Neural progenitor cell (in vitro differentiated cells): ENCODE data around the gene OMG. TPM values are rescaled to one million over a fixed set of nuclear protein-coding genes. Genes with fewer than 3 reads are reported as not detected.
"Not testable (repeated sequence)": the region's sequence is repeated elsewhere in the genome, so short reads cannot be mapped to it uniquely, and the experiment has no call there.

Source experiments
- DNase-seq: peaks from one replicate; pipeline ENCODE4 v3.0.0-alpha.2; 2016; ENCODE audit warnings: low spot score
- H2AFZ ChIP-seq: fragments of 200-600 bp; sonication (generic); replicated peaks from 2 replicates; pipeline ENCODE4 v1.6.1; 2016; ENCODE audit warnings: antibody characterized with exemption
- H3F3A ChIP-seq: fragments of 200-600 bp; sonication (generic); 2 replicates; pipeline ENCODE4 v1.6.1; 2016; ENCODE audit warnings: antibody characterized with exemption, low read depth
- H3K27ac ChIP-seq: fragments of 200-600 bp; sonication (generic); 2 replicates; pipeline ENCODE4 v1.5.1; 2016; ENCODE audit warnings: mild to moderate bottlenecking
- H3K27me3 ChIP-seq: fragments of 200-600 bp; sonication (generic); 2 replicates; pipeline ENCODE4 v1.6.1; 2016; ENCODE audit warnings: mild to moderate bottlenecking, moderate library complexity
- H3K36me3 ChIP-seq: fragments of 200-600 bp; sonication (generic); 2 replicates; pipeline ENCODE4 v1.5.1; 2016
- H3K4me1 ChIP-seq: fragments of 200-600 bp; sonication (generic); 2 replicates; pipeline ENCODE4 v1.6.1; 2016; ENCODE audit warnings: mixed run types
- H3K4me2 ChIP-seq: fragments of 200-600 bp; sonication (generic); 2 replicates; pipeline ENCODE4 v1.6.1; 2016
- H3K4me3 ChIP-seq: fragments of 200-600 bp; sonication (generic); 2 replicates; pipeline ENCODE4 v1.5.1; 2016
- H3K79me2 ChIP-seq: fragments of 200-600 bp; sonication (generic); 2 replicates; pipeline ENCODE4 v1.6.1; 2016; ENCODE audit warnings: low read depth
- H3K9ac ChIP-seq: fragments of 200-600 bp; sonication (generic); 2 replicates; pipeline ENCODE4 v1.6.1; 2016
- H3K9me3 ChIP-seq: fragments of 200-600 bp; sonication (generic); 2 replicates; pipeline ENCODE4 v1.5.1; 2016; ENCODE audit warnings: low read depth
- H4K20me1 ChIP-seq: fragments of 200-600 bp; sonication (generic); 2 replicates; pipeline ENCODE4 v1.6.1; 2016; ENCODE audit warnings: low read depth
- H3K27ac Mint-ChIP-seq: 3 replicates; pipeline ENCODE4 v1.8.0; 2021; ENCODE audit warnings: mixed read lengths
- H3K27me3 Mint-ChIP-seq: 2 replicates; pipeline ENCODE4 v1.8.0; 2022; ENCODE audit warnings: low read depth, mild to moderate bottlenecking, inconsistent platforms, moderate library complexity, mixed read lengths; ENCODE audit not compliant: insufficient read depth
- H3K36me3 Mint-ChIP-seq: 3 replicates; pipeline ENCODE4 v1.8.0; 2021; ENCODE audit warnings: mixed read lengths
- H3K4me1 Mint-ChIP-seq: 3 replicates; pipeline ENCODE4 v1.8.0; 2021; ENCODE audit warnings: mixed read lengths
- H3K4me3 Mint-ChIP-seq: 3 replicates; pipeline ENCODE4 v1.8.0; 2021; ENCODE audit warnings: mild to moderate bottlenecking, moderate library complexity, mixed read lengths
- H3K9me3 Mint-ChIP-seq: 3 replicates; pipeline ENCODE4 v1.8.0; 2020; ENCODE audit warnings: mixed read lengths
- CTCF ChIP-seq: fragments of 200-600 bp; sonication (generic); IDR thresholded peaks from 2 replicates; pipeline ENCODE4 v1.5.1; 2017; ENCODE audit warnings: antibody characterized with exemption, mild to moderate bottlenecking
- EZH2 ChIP-seq: fragments of 200-600 bp; sonication (generic); IDR thresholded peaks from 2 replicates; pipeline ENCODE4 v1.6.1; 2017; ENCODE audit warnings: antibody characterized with exemption, mild to moderate bottlenecking, moderate library complexity
- EZH2phosphoT487 ChIP-seq: fragments of 200-600 bp; sonication (generic); IDR thresholded peaks from 2 replicates; pipeline ENCODE4 v1.6.1; 2017; ENCODE audit warnings: antibody characterized with exemption
- total RNA-seq: library from RNA; depleted of rRNA; stranded (reverse); fragments of >200 nt; gene quantifications from 2 replicates; pipeline ENCODE4 v1.2.3, GENCODE V29; 2015; ENCODE audit warnings: low replicate concordance

OMG gene
- total RNA-seq, 1 donor from 2014 or later = not detected

GRCh38 chr17:31314782-31315100 is 17.7 kb upstream of the OMG start:
- Mint-ChIP-seq H3K27me3 (no peaks in the 10 kb centered on the region), H3K4me1 (no peaks in the 10 kb centered on the region), H3K27ac (no peak overlapping the region), H3K9me3 (no peaks in the 10 kb centered on the region), H3K36me3 (peaks cover 3% of the 10 kb centered on the region), H3K4me3 (no peak overlapping the region)
- H3K4me2 ChIP-seq = no peak overlapping the region
- H3K9ac ChIP-seq = no peak overlapping the region
- peaks cover 7% of the 10 kb centered on the region for H3K4me1 ChIP-seq
- H3K79me2 ChIP-seq = no peaks in the 10 kb centered on the region
- DNase-seq = no peak
- H3K27ac ChIP-seq = no peak overlapping the region
- H3F3A ChIP-seq = peaks cover 7% of the 10 kb centered on the region
- H3K36me3 ChIP-seq = no peaks in the 10 kb centered on the region
- H3K9me3 ChIP-seq = no peaks in the 10 kb centered on the region
- no peaks in the 10 kb centered on the region for H3K27me3 ChIP-seq
- H4K20me1 ChIP-seq = no peaks in the 10 kb centered on the region
- H2AFZ ChIP-seq = no peak overlapping the region
- TF ChIP-seq EZH2 (no peak), CTCF (no peak), EZH2phosphoT487 (no peak)
- no peak overlapping the region for H3K4me3 ChIP-seq

- no peak for DNase-seq
- Mint-ChIP-seq H3K27ac (no peak within 1 kb of the TSS), H3K9me3 (no peaks in the 10 kb centered on the region), H3K4me3 (no peak within 1 kb of the TSS), H3K36me3 (peaks cover 3% of the 10 kb centered on the region), H3K4me1 (no peaks in the 10 kb centered on the region), H3K27me3 (no peaks in the 10 kb centered on the region)
- Histone ChIP-seq H3K79me2 (no peaks in the 10 kb centered on the region), H3F3A (peaks cover 7% of the 10 kb centered on the region), H2AFZ (no peak within 1 kb of the TSS), H3K4me1 (peaks cover 7% of the 10 kb centered on the region), H3K9me3 (no peaks in the 10 kb centered on the region), H3K27me3 (no peaks in the 10 kb centered on the region), H4K20me1 (no peaks in the 10 kb centered on the region), H3K4me2 (no peak within 1 kb of the TSS), H3K27ac (no peak within 1 kb of the TSS), H3K36me3 (no peaks in the 10 kb centered on the region), H3K4me3 (no peak within 1 kb of the TSS), H3K9ac (no peak within 1 kb of the TSS)
- TF ChIP-seq EZH2 (no peak), EZH2phosphoT487 (no peak), CTCF (no peak)
Observed at GRCh38 chr17:31313982-31314781, 17.1 kb upstream of the OMG start, which contains the start of gene EVI2B. TSS of gene EVI2B (minus strand) at chr17:31314054. CDS start at chr17:31305609, 8,445 bp downstream.

- H3K79me2 ChIP-seq, H3K27ac ChIP-seq, H4K20me1 ChIP-seq, H3K27ac Mint-ChIP-seq, DNase-seq, H3K4me2 ChIP-seq, H3K36me3 Mint-ChIP-seq, H3K9me3 ChIP-seq, H3K27me3 ChIP-seq, H3K36me3 ChIP-seq, H3K4me1 ChIP-seq, H3K9ac ChIP-seq, H3K27me3 Mint-ChIP-seq, H3K4me3 Mint-ChIP-seq, H3K4me1 Mint-ChIP-seq, H3F3A ChIP-seq, H3K9me3 Mint-ChIP-seq, H3K4me3 ChIP-seq, H2AFZ ChIP-seq: not testable (repeated sequence)
Observed at GRCh38 chr17:31312223-31312622, 15.2 kb upstream of the OMG start.

DNA sequence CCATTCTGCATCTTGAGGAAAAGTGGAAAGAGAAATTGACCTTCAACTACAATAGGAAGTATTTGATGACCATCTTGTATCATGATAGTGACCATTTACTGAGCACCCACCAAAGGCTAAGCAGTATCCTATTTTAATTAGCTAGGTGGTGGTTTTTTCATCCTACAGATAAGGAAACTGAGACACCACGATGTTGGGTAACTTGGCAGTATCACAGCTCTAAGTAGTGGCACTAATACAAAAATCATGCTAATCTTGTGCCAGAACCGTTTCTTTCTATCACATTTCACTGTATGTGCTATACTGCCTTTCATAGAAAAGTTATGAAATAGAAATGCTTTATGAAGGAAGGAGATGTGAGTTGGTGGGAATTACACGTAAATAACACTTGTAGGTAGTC is 14.5 kb upstream of the OMG start:
- TF ChIP-seq EZH2phosphoT487 = no peak
- TF ChIP-seq EZH2 = no peak
- no peak for TF ChIP-seq CTCF
- Histone ChIP-seq H3F3A (no peaks in the 10 kb centered on the region), H3K9ac (no peak overlapping the region), H2AFZ (no peak overlapping the region), H3K4me3 (no peak overlapping the region), H3K36me3 (no peaks in the 10 kb centered on the region), H4K20me1 (no peaks in the 10 kb centered on the region), H3K27me3 (no peaks in the 10 kb centered on the region), H3K9me3 (no peaks in the 10 kb centered on the region), H3K79me2 (no peaks in the 10 kb centered on the region), H3K4me2 (no peak overlapping the region), H3K27ac (no peak overlapping the region), H3K4me1 (no peaks in the 10 kb centered on the region)
- Mint-ChIP-seq H3K36me3 (peaks cover 3% of the 10 kb centered on the region), H3K27me3 (no peaks in the 10 kb centered on the region), H3K4me1 (no peaks in the 10 kb centered on the region), H3K4me3 (no peak overlapping the region), H3K9me3 (no peaks in the 10 kb centered on the region), H3K27ac (no peak overlapping the region)
- DNase-seq = no peak
